WI38 (cell line): ENCODE measurements around the gene ZBTB17.

Source experiments
- H3K4me3 ChIP-seq: 2 replicates; pipeline ENCODE4 v1.5.1; 2011; ENCODE audit warnings: low read depth, mild to moderate bottlenecking, control low read depth, low read length
- TF ChIP-seq, protein P1 (sequence below): IDR thresholded peaks from 2 replicates; pipeline ENCODE4 v1.5.1; 2012; ENCODE audit warnings: low read depth, mild to moderate bottlenecking, control low read depth, low read length

ZBTB17 gene

DNA sequence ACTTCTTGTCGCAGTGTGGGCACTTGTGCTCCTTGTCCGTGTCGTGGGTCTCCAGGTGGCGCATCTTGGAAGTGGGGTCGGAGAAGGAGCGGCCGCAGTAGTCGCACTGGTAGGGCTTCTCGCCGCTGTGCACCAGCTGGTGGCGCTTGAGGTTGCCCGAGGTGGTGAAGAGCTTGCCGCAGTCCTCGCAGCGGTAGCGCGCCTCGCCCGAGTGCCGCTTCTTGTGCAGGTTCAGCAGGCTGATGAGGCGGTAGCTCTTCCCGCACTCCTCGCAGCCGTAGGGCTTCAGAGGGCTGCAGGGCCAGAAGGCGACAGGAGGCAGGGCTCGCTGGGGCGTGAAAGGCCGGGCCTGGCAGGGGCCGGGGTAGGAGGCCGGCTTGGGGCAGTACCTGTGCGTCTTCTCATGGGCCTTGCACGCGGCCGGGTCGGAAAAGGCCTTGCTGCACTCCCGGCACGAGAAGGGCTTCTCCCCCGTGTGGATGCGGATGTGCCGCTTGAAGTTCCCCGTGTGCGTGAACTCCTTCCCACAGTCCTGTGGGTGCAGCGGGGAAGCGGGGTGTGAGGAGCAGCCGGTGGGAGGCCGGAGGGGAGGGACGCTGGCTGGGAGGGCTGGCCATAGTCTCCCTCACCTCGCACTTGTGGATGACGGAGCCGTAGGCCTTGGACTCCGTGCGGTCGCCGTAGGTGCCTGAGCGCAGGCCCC lies 31.4 kb downstream of the ZBTB17 start:
- TF ChIP-seq, protein P1, sequence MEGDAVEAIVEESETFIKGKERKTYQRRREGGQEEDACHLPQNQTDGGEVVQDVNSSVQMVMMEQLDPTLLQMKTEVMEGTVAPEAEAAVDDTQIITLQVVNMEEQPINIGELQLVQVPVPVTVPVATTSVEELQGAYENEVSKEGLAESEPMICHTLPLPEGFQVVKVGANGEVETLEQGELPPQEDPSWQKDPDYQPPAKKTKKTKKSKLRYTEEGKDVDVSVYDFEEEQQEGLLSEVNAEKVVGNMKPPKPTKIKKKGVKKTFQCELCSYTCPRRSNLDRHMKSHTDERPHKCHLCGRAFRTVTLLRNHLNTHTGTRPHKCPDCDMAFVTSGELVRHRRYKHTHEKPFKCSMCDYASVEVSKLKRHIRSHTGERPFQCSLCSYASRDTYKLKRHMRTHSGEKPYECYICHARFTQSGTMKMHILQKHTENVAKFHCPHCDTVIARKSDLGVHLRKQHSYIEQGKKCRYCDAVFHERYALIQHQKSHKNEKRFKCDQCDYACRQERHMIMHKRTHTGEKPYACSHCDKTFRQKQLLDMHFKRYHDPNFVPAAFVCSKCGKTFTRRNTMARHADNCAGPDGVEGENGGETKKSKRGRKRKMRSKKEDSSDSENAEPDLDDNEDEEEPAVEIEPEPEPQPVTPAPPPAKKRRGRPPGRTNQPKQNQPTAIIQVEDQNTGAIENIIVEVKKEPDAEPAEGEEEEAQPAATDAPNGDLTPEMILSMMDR: no peak
- no peak overlapping the region for H3K4me3 ChIP-seq

DNA sequence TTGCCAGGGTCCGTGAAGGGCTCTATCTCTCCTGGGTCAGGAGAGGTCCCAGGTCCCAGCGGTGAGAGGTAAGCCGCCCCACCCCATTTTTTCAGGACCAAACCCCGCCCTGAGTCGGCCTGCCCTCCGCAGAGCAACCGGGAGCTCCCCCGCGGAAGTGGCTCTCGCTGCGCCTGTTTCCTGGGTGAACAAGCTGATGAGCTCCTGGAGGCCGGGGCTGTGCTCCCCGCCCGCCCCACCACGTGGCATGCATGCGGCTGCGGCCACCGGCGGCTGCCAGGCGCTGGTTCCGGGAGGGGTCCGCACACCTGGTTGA lies 32.0 kb downstream of the ZBTB17 start:
- TF ChIP-seq, protein P1: no peak
- no peak overlapping the region for H3K4me3 ChIP-seq

DNA sequence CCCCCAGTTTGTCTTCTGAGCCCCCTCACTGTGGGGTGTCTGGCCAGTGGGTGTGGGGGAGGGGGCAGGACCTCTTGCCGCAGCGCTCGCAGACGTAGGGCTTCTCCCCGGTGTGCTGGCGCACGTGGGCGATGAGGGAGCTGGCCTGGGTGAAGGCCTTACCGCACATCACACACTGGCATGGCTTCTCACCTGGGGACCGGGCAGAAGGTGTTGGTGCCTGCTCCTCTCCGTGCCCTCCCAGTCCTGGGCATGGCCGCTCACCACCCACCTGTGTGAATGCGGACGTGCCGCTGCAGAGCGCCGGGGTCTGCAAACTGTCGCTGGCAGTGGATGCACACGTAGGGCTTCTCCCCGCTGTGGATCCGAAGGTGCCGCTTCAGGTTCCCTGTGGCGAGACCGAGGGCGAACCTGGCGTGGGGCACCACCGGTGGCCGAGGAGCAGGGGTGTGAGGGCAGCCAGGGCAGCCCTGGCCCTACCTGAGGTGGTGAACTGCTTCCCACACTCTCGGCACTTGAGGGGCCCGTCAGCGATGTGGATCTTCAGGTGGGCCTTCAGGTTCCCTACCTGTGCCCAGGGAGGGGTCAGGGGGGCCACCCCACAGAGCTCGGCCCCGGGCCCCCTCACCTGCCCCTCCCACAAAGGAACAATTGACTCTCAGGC lies 32.4 kb downstream of the ZBTB17 start:
- TF ChIP-seq, protein P1: no peak
- no peak overlapping the region for H3K4me3 ChIP-seq

DNA sequence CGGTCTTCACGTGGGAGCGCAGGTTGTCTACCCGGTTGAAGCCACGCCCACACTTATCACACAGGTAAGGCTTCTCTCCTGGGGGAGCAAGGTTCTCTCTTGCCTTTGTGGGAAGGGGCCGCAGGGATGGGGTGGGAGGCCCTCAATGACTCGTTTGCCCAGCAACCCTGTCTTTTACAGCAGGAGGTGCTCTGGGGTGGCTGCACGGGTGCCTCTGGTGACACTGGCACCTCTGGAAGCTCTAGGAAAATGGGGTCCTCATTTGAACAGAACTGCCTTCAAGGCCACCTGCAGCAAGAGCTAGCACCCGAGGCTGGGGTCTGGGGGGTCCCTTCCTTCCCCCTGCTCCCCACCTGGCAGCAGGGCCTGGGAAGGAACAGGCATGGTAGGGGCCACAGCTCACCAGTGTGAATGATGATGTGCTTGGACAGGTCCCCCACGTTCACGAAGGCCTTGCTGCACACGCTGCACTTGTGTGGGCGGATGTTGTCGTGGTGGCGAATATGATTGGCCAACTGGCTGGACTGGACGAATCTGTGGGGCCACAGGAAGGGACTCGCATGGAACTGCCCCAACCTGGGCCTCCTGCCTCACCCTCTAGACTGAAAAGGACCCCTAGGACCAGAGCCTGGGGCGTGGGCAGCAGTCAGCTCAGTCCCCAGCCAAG lies 33.1 kb downstream of the ZBTB17 start:
- H3K4me3 ChIP-seq: no peak overlapping the region
- TF ChIP-seq, protein P1: no peak

DNA sequence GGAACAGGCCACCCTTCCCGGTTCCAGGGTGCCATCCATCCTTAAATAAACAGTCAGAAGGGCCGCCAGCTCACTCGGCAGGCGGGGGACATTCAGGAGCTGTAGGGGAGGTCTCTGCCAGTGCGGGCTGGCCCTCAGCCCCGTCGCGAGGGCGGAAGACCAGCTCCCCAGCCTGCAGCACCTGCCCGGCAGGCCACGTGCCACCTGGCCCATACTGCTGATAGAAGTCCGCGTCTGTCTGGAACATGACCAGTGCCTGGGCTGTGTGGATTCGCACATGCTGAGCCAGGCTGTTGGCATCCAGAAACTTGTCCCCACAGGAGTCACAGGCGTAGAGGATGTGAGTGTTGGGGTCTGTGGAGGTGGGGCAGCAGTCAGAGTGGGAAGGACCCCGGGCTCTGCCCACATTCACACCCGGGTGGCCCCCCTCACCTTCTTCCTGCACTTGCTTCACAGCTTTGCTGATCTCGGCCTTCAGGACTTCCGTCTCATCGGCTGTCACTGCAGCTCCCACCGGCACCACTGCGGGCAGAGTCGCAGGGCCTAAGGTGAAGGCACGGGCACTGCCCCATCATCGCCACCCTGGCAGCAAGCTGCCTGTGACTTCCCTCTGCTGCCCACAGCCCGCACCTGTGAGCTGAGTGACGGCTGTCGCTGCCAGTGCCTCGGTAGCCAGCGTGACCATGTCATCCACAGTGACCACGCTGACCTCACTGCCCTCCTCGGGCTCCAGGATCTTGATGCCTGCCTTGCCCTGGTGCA lies 33.8 kb downstream of the ZBTB17 start:
- TF ChIP-seq, protein P1: no peak
- H3K4me3 ChIP-seq: no peak overlapping the region

DNA sequence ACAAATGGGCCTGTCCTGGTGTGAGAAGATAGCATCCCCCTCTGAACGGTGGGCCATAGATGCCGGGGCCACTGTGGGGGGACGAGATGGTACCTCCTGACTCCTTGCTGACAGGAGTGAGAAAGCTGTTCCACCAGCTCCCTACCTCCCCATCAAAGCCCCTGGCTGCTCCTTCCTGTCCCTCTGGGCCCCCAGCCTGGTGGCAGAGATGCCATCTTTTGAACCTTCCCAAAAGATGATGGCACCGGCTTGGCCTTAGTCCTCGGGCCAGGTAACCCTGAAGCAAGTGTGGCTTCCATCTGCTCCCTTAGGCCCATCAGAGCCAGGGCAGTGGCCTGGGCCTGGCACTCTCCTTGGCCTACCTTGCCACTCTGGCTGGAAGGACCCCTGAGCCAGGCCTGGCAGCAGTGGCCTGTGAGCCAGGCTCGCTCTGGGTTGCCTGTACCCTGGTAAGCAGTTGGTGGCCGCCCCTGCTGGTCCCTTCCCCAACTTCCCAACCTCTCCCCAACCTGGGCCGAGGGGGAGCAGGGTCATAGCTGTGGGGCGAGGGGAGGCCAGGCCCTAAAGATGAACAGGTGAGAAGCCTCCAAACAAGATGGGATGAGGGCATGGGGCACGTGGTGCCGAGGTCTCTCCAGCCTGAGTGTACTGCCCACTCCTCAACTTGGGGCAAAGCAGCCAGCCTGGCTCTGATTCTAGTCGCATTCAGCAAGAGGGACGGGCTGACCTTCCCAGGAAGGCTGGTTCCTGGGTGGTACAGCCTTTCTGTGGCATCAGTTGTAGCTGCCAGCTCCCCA lies 34.7 kb downstream of the ZBTB17 start:
- TF ChIP-seq, protein P1: no peak

More for the DNA sequence above, 34.7 kb downstream of the ZBTB17 start:
- no peak overlapping the region for H3K4me3 ChIP-seq
